ENCODE data around the gene SGCA. TPM values are rescaled to one million over a fixed set of nuclear protein-coding genes. Genes with fewer than 3 reads are reported as not detected.

The SGCA gene
- total RNA-seq, 1 donor from 2014 or later, result not detected

DNA sequence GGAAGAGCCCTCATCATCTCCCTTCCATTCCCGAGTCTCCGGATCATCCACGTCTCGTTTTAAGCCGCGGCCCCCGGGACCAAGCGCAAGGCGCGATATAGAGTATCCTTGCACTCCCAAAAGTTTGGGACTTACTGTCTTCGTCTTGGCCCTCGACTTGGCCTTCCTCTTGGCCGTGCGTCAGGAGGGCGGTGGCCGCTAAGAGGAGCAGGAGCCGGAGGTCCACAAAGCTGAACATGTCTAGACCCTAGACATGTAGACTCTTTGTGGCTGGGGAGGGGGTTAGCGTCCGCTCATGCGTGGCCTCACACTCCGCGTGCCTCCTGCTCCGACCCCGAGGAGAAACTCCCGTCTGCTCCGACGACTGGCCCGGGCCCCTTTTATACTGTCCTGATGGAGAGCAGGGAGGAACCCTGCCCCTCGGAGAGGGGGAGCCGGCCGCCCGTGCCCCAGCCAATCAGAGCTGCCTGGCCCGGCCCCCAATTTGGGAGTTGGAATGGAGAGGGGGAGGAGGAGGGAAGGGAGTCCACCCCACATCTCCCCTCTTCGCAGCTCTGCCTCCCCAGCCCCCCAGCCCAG, 35.6 kb downstream of the SGCA start, which contains the start of gene COL1A1:
TSS of gene COL1A1 (minus strand) at position 356 of the 579 bp plus-strand sequence. CDS start at position 238, 118 bp downstream.
- Mint-ChIP-seq H3K27me3 (ENCODE audit: low read depth) (peaks cover 61% of the 10 kb centered on the region), H3K4me1 (peaks cover 40% of the 10 kb centered on the region), H3K9me3 (no peaks in the 10 kb centered on the region), H3K36me3 (ENCODE audit: low read depth) (no peaks in the 10 kb centered on the region), H3K4me3 (peak within 1 kb of the TSS; percentile 86), H3K27ac (ENCODE audit: unreplicated experiment) (no peak within 1 kb of the TSS)
- no peak for DNase-seq (ENCODE audit: low read depth, low spot score)
- TF ChIP-seq, protein P1, sequence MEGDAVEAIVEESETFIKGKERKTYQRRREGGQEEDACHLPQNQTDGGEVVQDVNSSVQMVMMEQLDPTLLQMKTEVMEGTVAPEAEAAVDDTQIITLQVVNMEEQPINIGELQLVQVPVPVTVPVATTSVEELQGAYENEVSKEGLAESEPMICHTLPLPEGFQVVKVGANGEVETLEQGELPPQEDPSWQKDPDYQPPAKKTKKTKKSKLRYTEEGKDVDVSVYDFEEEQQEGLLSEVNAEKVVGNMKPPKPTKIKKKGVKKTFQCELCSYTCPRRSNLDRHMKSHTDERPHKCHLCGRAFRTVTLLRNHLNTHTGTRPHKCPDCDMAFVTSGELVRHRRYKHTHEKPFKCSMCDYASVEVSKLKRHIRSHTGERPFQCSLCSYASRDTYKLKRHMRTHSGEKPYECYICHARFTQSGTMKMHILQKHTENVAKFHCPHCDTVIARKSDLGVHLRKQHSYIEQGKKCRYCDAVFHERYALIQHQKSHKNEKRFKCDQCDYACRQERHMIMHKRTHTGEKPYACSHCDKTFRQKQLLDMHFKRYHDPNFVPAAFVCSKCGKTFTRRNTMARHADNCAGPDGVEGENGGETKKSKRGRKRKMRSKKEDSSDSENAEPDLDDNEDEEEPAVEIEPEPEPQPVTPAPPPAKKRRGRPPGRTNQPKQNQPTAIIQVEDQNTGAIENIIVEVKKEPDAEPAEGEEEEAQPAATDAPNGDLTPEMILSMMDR (conservative IDR thresholded peaks at IDR 0.05), result no peak

GRCh38 chr17:50203086-50203485, 37.3 kb downstream of the SGCA start:
- DNase-seq (ENCODE audit: low read depth, low spot score), result no peak
- Mint-ChIP-seq H3K4me1 (peaks cover 57% of the 10 kb centered on the region), H3K36me3 (ENCODE audit: low read depth) (no peaks in the 10 kb centered on the region), H3K4me3 (peak overlapping the region; percentile 47), H3K9me3 (no peaks in the 10 kb centered on the region), H3K27ac (ENCODE audit: unreplicated experiment) (no peak overlapping the region), H3K27me3 (ENCODE audit: low read depth) (peaks cover 61% of the 10 kb centered on the region)
- TF ChIP-seq, protein P1 (conservative IDR thresholded peaks at IDR 0.05), result no peak

- Mint-ChIP-seq H3K4me1 (peaks cover 57% of the 10 kb centered on the region), H3K27ac (ENCODE audit: unreplicated experiment) (no peak overlapping the region), H3K9me3 (no peaks in the 10 kb centered on the region), H3K36me3 (ENCODE audit: low read depth) (no peaks in the 10 kb centered on the region), H3K27me3 (ENCODE audit: low read depth) (peaks cover 54% of the 10 kb centered on the region), H3K4me3 (no peak overlapping the region)
- no peak for DNase-seq (ENCODE audit: low read depth, low spot score)
- TF ChIP-seq, protein P1 (conservative IDR thresholded peaks at IDR 0.05), result no peak
These were observed 38.0 kb downstream of the SGCA start for GRCh38 chr17:50203604-50204345.

DNA sequence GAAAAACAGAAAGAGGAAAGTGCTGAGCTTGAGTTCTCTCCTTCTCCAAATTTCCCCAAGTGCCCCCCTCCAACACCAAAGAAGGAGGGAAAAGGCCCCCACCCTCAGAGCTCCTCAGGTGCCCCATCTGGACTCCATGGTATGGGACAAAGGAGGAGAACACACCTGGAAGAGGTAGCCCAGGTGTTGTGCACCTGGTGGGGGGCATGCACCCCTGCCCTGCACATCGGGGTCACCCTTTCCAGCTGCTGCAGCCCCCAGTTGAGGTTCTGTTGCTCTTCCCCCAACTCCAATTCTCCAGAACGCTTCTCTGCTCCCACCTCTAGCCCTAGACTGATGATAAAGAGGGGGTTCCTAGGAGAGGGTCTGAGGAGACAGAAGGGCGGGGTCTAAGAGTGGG, 38.6 kb downstream of the SGCA start:
- Mint-ChIP-seq H3K4me1 (peaks cover 61% of the 10 kb centered on the region), H3K4me3 (no peak overlapping the region), H3K9me3 (no peaks in the 10 kb centered on the region), H3K27me3 (ENCODE audit: low read depth) (peaks cover 52% of the 10 kb centered on the region), H3K36me3 (ENCODE audit: low read depth) (no peaks in the 10 kb centered on the region), H3K27ac (ENCODE audit: unreplicated experiment) (no peak overlapping the region)
- DNase-seq (ENCODE audit: low read depth, low spot score), result no peak
- TF ChIP-seq, protein P1 (conservative IDR thresholded peaks at IDR 0.05), result no peak

DNA sequence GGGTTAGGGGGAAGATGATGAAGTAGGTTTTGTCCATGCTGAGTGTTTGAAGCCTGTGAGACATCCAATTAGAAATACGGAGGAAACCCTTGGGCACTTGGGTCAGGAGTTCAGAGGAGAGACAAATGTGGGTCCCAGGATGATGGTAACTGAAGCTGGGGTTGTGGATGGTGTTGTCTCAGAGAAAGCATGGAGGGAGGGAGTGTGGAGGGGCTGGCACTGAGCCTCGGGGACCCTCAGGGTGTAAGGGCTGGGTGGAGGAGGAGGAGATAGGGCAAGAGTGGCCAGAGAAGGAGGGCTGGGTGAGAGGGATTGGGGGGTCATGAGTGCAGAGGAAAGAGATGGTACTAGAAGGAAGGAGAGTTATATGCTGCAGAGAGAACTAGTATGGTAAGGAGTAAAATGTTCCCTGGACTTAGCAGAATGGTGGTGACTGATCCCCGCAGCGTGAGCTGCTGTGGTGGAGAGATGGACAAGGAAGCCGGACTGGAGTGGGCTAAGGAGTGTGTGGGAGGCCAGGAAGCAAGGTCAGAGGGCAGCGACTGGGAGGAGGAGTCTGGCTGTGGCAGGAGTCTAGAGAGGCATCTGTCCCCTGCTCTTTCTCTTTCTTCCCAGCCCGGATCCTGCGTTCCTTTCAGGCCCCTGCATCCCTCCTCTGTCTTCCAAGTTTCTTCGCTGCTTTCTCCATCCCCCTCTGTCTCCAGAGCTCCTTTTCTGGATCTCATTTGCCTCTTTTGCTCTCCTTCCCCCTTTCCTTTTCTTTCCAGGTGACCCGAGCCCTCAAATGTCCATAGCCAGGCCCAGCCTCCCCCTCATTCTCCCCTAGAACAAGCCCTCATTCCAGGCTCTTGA, 39.5 kb downstream of the SGCA start:
- Mint-ChIP-seq H3K4me3 (peak overlapping the region; percentile 38), H3K27me3 (ENCODE audit: low read depth) (peaks cover 49% of the 10 kb centered on the region), H3K4me1 (peaks cover 66% of the 10 kb centered on the region), H3K9me3 (no peaks in the 10 kb centered on the region), H3K36me3 (ENCODE audit: low read depth) (no peaks in the 10 kb centered on the region), H3K27ac (ENCODE audit: unreplicated experiment) (peak overlapping the region; percentile 79)
- TF ChIP-seq, protein P1 (conservative IDR thresholded peaks at IDR 0.05), result no peak
- no peak for DNase-seq (ENCODE audit: low read depth, low spot score)
